Stimulated activated CD4-positive, alpha-beta T cell treated with anti-CD3 and anti-CD28 coated beads, Interleukin-1b, Interleukin-23, amount 100 ng/mL, for 48 hours (primary cell): ENCODE data around the gene TMA7.
A peak's percentile ranks its signal among the peaks of the same experiment; 100 is the strongest.
"Not testable (repeated sequence)": the region's sequence is repeated elsewhere in the genome, so short reads cannot be mapped to it uniquely, and the experiment has no call there.

ENCODE experiments used
- DNase-seq: peaks from one replicate; pipeline ENCODE4 v3.0.0-alpha.2; 2020

TMA7 gene

DNA sequence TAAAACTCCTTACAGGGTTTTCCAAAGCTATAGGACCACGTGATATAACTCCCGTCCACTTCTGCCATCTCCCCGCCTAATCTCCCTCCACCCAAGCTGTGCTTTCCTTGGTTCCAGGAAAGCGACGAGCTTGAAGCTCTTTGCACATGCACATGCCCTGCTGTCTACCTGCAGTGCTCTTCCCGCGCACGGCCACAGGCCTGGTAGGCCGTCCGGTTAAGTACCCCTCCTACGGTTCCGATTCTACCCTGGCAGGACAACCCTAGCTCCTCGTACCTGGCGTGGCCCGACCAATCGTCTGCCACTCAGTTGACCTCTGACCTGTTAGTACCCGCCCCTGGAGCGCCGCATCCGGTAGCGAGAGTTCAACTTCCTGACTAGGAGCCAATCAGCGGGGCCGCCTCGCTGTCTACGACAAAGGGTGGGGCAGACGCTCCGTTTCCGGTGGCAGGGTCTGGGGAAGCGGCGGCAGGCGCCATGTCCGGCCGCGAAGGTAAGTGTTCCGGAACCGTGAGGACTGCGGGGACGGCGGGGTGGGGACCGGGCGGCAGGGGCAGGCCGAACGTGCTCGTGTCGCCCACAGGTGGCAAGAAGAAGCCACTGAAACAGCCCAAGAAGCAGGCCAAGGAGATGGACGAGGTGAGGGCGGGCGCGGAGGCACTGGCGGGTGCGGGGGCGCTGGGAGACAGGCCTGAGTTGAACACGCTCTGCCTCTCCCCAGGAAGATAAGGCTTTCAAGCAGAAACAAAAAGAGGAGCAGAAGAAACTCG lies at the start of gene TMA7, which contains the start of gene CCDC51:
Gene TMA7 (plus strand): TSS at position 438 of the 770 bp plus-strand sequence. CDS start 40 bp downstream, at position 478.
Gene CCDC51 (minus strand): TSS at position 300 of the 770 bp plus-strand sequence. CDS start 4,991 bp downstream, outside the sequence.
- peak; percentile 99 for DNase-seq

DNA sequence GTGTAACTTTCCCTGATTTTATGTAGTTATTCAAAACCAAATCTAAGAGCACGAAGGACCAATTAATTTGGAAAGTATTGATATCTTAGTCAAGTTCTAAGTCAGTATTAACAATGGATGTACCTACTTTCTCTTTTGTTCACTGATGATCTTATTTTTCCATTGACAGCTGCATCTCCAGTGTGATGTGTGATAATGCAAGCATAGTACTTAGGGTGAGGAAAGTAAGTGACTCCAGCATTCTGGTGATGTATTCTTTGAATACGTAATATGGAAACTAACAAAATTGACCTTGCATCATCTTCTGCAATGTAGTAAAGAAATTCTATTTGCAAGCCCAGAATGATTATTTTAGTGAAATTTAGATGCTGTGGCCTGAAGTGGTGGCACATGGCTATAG lies 45.7 kb upstream of the TMA7 start:
- no peak for DNase-seq

DNA sequence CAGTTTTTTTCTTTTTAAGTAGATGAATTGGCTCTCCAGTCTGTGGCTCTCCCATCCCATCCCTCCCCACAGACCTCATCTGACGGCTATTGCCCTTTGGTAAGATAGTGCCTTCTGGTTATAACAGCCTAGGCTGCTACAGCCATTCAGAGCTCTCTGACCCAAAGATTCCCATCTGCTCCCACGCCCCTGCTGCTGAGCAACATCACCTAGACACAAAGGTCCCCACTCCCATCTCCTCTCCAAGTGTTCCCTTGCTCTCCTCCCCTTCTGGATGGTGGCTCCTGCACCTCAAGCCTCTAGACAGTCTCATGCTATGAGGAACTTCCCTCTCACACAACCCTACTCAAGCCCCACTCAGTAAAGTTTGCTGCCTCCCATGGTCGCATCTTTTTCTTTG lies 44.3 kb upstream of the TMA7 start:
- DNase-seq, result no peak

DNA sequence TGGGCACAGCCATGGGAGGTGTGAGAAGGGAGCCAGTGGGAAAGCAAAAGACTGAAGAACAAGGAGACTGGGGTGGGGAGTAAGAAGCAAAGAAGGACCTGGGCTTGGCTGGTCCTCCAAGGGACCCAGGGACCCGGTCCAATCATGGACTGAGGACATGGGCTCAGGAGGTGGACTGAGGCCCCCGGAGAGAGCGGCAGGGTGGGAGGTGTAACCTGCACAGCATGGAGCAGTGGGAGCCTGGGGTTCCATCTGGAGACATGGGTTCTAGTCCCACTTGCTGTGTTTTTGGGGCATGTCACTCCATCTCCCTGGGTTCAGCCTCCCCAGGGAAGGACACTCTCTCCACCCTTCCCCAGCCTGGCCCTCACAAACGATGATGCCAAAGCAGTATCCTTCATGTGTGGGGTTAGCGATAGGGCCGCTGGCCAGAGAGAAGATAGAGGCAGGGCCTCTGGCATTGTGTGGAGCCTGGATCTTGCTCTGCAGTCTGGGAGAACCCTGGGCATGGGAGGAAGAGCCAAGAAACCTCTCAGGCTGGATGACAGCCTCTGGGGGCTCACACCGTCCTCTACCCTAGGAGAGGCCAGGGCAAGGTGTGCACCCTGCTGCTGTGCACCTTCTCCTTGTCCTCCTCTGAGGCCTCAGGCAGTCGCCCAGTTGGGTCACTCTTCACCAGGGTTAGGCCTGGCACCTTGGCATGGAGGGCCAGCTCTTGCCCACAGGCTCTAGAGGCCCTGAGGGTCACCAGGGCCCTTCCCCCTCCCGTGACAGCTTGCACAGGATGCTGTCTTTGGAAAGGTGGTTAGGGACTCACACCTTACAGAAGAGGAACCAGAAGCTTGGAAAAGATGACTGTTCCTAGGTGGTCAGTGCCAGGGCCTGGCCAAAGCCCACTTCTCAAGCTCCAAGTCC lies 42.0 kb upstream of the TMA7 start:
- no peak for DNase-seq

DNA sequence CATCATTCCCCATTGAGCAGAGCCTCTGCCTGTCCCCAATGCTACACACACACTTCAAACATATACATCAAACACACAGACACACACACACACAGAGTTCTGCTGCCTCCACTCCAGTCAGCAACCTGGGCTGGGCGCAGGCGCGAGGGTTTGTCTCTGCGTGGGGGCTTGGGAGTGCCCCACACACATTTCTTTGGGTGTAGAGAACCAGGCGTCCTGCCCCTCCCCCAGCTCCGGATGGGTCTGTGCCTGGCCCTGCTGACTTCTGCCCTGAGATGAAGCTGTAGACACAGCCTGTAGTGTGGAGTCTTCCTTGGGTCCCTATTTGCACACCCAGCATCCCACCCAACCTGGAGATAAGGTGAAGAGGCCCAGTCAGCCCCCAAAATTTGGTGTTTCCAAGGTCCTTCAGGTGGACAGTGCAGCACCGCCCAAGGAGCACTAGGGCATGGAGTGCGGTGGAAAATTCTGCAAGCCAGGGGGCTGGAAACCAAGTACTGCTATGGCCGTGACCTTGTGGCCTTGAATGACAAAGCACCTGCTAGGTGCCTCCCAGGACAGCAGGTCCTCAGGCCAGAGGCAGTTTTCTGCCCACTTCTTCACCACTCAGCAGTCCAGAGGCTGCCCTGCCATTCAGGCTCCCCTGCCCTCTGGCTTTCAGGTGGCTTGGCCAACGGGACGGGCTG lies 41.2 kb upstream of the TMA7 start:
- no peak for DNase-seq

DNA sequence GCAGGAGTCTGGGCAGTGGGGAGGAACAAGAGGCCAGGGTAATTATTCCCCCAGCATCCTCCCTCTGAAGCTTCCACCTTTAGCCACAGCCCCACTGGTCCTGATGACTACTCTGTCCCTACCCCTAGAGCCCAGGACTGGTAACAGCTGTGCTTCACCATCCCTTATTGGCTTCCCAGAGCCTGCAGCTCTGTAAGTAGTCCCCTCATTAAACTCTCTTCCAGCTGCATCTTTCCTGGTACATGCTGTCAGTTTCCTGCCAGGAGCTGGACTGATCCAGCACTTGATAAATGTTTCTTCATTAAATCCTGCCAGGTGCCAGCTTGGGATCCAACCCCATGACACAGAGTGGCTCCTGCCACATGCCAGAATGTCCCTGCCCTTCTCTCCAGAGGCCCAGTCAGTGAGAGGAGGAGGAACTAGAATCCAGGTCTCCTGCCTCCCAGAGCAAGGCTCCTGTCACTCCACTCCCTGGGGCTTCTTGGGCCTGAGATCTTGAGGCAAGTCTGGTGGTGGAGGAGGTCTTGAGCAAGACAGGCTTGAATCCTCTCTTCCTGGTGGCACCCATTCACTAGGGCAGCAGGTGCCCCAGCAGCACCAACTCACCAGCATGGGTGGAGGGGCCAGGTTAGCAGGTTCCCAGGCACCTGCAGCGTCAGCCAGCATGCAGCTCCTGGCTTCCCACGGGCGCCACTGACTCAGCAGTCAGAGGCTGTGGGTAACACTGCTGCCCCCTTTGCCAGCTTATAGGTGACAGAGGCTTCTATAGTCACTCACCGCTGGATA lies 40.5 kb upstream of the TMA7 start:
- DNase-seq, result no peak

DNA sequence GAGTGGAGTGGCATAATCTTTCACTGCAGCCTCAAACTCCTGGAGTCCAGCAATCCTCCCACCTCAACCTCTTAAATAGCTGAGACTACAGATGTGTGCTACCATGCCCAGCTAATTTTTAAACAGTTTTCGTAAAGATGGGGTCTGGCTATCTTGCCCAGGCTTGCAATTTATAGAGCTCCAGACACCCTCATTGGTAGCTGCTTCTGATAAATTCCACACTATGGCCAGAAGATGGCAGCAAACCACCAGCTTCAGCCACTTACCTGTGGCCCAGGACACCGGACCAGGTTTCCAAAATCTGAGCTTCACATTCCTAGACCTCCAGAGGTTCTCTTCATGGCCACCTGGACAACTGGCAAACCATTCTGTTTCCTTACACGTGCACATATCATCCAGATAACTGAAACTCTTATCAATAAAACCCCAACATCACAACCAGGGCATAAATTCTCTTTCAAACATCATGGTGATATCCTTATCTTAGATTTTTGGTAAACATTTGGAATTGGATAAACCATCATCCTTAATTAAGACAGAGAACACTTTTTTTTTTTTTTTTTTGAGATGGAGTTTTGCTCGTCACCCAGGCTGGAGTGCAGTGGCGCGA lies 39.1 kb upstream of the TMA7 start:
- DNase-seq, result peak; percentile 60

DNA sequence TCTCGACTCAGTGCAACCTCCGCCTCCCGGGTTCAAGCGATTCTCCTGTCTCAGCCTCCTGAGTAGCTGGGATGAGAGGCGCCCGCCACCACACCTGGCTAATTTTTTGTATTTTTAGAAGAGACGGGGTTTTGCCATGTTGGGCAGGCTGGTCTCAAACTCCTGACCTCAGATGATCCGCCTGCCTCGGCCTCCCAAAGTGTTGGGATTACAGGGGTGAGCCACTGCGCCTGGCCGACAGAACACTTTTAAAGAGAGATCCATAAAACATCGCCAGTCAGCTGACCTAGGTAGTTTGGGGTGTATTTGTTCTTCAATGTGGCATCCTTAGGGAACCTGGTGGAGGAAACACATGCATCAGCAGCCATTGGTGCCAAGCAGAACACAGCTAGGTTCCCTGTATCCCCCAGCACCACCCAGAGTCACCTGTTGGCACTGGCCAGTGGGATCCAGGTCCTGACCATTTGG lies 38.6 kb upstream of the TMA7 start:
- DNase-seq, result not testable (repeated sequence)

DNA sequence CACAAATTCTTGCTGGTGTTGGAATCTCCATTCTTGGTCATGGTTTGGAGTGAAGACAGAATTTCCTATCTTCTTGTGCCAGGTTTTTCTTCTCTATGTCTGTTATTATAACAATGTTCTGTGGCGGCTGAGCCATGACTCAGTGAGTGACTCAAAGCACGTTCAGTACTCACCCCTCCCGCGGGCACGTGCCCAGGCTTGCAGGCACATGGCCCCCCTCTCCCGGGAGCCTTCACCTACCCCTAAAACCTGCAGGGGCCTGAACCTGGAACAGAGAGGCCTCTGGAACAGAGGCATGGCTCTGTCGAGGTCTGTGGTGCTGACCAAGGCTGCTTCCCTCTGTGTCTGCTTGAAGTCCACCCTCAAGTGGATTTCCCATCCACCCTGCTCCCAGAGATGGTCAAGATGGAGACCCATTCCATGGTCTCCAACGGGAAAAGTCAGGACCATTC lies 37.8 kb upstream of the TMA7 start:
- DNase-seq, result no peak

DNA sequence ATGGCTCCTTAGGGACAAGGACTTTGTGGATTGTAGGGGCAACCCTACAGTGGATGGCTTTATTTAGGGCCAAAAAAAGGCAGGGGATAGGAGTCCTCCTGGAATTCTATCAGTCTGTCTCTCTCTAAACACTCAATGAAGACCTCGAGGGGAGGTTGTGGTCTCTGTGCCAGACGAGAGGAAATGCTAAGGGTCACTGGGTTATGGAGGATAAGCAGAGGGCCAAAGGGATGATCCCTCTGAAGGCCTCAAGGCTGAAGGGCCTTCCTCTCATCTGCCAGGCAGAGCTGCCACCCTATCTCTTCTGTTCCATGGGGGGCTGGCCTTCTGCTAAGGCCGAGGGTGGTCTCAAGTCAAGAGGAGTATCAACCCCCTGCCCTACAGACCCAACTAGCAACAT lies 37.1 kb upstream of the TMA7 start:
- no peak for DNase-seq

DNA sequence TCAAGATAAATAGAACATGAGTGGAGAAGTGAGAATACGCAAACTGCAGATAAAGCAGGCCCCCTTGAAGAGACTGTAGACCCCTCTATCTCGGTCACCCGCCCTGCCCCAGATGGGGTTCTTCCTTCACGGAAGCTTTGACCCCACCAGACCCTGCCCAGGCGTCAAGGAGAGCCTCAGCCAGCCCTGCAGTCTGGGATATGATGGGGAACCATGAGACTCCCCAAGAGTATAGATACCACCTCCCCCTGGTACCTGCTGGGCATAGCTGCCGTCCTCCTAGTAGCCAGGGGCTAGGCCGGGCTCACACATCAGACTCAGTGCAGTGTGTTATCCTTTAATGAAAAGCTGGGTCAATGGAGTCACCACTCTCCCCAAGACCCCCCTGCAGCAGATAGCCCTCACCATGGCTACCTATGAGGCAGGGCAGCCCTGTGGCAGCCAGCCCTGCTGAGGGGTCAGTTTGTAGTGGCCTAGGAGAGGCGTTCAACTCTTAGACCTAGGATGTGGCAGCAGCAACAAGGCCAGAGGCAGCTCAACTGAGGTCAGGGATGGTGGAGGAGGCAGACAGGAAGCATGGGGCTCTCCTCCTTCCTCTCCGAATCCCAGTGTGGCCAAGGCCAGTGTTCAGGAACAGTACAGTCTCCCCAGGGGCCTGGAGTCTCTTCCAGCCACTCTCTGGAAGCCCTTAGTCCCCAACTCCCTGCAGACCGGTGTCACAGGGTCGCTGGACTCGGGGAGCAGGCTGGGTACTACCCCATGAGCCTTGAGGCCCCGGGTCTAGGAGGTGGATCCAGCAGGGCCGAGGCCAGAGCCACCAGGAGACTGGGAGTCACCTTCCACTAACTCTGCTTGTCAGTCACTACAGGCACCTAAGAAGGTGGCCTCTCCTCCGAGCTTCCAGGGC lies 36.3 kb upstream of the TMA7 start:
- DNase-seq, result no peak

DNA sequence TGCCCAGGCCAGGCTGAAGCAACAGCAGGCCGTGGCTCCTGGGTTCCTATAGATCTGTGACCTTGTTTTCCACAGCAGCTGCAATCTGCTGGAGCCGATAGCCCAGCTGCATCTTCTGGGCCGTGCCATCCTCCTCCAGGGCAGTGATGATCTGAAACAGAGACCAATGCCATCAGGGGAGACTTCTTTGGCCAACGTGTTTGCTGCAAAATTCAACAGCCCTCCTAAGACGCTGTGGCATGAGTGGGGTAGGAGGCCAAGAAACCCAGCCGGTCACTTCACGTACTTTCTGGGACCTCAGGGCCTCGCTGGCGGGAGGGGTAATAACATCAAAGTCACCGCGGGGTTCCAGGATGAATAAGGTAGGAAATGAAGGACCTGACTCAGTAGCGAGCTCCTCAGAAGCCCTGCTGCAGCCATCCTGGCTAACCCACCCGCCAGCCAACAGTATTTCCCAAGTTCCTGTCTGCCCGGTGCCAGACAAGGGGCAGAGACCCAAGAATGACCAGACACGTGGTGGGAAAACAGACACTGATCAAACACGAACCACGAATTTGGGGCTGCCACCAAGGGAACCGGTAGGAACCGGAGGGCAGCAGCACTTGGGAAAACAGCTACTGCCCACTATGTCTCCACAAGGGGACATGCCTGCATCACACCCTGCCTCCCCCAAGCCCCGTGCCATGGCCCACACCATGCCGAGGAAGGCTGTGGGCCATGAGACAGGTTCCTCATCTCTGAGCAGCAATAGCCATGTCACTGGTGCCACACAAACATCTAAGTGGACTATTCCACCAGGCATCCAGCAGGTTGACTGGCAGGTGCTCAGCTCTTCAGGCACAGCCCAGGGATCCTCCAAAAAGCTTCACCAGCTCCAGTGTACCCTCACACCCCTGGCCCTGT lies 35.4 kb upstream of the TMA7 start:
- no peak for DNase-seq

DNA sequence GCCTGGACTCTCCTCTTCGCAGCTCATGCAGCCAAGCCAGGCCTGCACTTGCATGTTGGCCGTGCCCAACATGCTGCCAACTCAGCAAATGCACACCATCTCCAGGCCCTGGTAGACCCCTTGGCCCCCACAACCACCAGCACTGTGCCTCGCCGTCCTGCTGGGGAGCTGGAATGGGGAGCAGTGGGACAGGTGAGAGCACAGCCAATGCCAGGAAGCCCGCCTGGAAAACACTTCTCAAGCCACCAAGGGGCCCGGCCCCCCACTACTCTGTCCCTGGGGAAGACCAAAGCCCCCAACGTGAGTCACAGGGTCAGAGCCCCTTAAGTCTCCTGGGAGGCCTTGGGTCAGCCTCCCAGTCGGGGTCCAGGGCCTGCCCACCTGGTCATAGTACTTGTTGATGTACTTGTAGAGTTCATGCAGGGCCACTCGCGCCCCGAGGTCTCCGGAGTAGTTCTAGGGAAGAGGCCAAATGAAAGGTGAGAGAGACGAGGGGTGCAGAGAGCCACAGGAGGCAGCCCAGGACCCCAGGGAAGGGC lies 34.6 kb upstream of the TMA7 start:
- DNase-seq, result no peak

DNA sequence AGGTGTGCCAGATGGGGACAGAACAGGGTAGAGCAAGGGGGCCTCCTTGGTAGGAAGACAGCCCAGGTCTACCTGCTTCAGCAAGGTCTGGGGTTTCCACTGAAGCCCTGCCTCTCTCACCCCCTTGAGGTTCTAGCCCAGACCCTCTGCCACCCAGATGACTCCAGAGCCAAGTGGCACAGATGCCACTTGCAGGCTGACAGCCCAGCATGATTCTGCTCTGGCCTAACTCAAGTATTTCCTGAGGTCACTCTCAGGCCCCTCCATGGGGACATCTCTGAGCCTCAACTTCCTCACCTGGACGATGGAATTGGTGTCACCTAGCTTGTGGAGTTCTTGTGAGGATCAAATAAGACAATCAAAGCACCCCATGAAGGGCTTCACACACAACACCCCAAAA lies 34.1 kb upstream of the TMA7 start:
- no peak for DNase-seq

DNA sequence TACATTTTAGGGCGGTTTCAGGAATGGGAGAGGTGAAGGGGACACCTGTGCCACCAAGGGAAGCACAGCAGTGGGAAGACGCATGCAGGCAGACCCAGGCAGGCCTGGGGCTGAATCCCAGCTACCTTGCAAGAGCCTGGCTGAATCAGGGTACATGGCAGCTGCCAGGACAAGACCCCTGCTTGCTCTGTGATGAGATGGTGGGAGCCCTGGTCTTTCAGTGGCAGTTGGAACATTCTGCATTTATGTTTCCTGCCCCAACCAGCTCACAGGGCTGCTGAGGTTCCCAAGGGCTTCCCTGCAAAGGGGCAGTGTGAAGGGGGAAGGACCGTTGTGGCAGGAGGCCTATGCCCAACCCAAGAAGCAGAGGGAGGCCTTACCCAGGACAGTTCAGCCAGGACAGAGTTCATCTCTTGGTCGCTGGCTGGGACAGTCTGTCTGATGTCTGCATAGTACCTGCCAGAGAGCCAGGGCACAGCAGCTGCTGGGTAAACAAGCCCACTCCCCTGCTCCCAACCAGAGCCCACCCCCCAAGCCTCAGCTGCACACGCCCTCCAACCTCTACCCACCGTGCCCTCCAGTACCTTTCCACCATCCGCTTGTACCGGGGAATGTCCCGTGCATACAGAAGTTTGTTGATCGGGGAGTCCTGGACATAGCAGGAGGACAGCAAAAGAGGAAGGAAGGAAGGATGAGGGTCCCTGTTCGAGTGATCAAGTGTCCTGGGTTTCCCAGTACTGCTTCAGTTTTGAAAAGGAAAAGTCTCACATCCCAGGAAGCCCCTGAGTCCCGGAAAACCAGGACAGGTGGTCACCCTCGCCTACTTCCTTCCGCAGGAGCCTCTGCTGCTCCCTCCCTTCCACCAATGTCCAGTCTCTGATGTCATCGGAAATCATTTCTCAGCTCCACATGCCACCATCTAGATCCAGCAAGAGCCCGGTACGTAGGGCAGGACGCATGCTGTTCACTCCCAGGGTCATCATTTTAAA lies 33.3 kb upstream of the TMA7 start:
- DNase-seq, result no peak

DNA sequence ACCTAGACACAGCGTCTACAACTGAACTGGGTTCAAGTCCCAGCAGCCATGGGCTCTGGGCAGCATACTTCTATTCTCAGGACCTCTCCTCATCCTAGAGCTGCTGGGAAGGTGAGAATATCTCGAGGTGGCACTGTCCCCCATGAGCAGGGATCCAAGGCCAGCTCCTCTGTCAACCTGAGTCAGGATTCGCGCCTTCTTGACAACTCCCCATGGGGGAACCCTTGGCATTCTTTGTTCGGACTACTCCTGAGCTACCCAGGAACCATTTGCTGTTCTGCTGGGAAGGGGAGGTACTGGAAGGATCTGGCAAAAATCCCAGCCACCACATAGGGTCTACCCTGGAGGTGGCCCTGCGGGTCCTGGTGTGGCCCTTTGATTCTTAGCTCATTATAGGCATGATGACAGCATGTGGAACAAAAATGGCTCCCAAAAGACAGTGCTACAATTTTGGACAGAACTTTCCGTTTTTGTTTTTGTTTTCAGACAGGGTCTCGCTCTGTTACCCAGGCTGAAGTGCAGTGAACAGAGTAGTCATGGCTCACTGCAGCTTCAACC lies 32.4 kb upstream of the TMA7 start:
- no peak for DNase-seq

DNA sequence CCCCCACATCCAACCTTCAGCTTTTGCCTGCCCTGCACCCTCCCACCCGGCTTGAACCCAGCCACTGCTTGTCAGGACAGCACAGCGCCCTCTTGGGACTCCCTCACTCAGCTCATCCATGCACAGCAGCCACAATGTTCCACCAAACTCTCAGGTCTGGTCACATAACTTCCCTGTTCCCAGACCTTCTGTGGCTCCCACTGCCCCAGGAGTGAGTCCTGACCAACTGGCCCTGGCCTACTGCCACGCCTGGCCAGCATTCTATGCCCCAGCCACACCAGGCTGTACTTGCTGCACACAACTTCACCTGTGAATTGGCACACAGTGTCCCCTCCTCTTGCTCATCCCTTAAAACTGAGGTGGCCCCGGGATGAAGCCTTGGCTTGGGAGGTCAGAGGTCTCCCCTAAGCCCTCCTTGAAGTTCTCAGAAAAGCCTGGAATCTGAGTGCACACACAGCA lies 31.2 kb upstream of the TMA7 start:
- no peak for DNase-seq
